Endothelial cell of umbilical vein (primary cell): ENCODE results near the gene PRKCB. TPM values are rescaled to one million over a fixed set of nuclear protein-coding genes. Genes with fewer than 3 reads are reported as not detected.

Experiments used
- BruUV-seq: library from RNA; stranded (reverse); fragments of 400-500 nt; replicated peaks from 2 replicates; lab custom pipeline; 2021; lab: Mats Ljungman, UMichigan
- CTCF ChIA-PET: fragments of 300-600, 350-600 bp; sonication (Branson Sonifier 250); formaldehyde crosslinking; loops from one replicate; lab custom pipeline; 2021; ENCODE audit warnings: antibody characterized with exemption, inconsistent platforms; lab: Charles Lee
- POLR2A ChIA-PET: fragments of 300-600, 350-600 bp; sonication (Branson Sonifier 250); formaldehyde crosslinking; loops from one replicate; lab custom pipeline; 2021; ENCODE audit warnings: antibody characterized with exemption, inconsistent platforms; lab: Charles Lee
- DNase-seq: peaks from one replicate; pipeline ENCODE4 v3.0.0-alpha.2; 2011; ENCODE audit warnings: low read depth, low spot score
- FAIRE-seq: peaks from 2 replicates; lab custom pipeline; 2011; peaks lifted over from hg19 to GRCh38; lab: Jason Lieb, UNC
- H2AFZ ChIP-seq: 2 replicates; pipeline ENCODE4 v1.6.0; 2012; ENCODE audit warnings: low read depth, low read length, control low read depth, inconsistent platforms
- H3K27ac ChIP-seq: 2 replicates; pipeline ENCODE4 v1.5.1; 2011; ENCODE audit warnings: low read depth, mild to moderate bottlenecking, control low read depth, low read length, moderate library complexity; ENCODE audit not compliant: insufficient read depth
- H3K27me3 ChIP-seq, 2 experiments: 2 replicates each; pipeline versions ENCODE4 v1.6.0 to v1.6.1; 2011; ENCODE audit warnings: low read length in 2 of 2, mixed read lengths in 1 of 2; ENCODE audit not compliant: control insufficient read depth in 2 of 2, insufficient read depth in 2 of 2
- H3K36me3 ChIP-seq, 2 experiments: 2 replicates in 1 of 2; 3 replicates in 1 of 2; pipeline ENCODE4 v1.5.1; 2011; ENCODE audit warnings: low read length in 2 of 2, mild to moderate bottlenecking in 1 of 2, moderate library complexity in 1 of 2; ENCODE audit not compliant: control insufficient read depth in 2 of 2, insufficient read depth in 2 of 2; ENCODE audit errors: extremely low read depth in 1 of 2
- H3K4me1 ChIP-seq: 3 replicates; pipeline ENCODE4 v1.5.1; 2011; ENCODE audit warnings: mild to moderate bottlenecking, low read length; ENCODE audit not compliant: control insufficient read depth, insufficient read depth; ENCODE audit errors: extremely low read depth
- H3K4me2 ChIP-seq: 2 replicates; pipeline ENCODE4 v1.6.1; 2011; ENCODE audit warnings: low read length, control low read depth, mixed read lengths; ENCODE audit not compliant: insufficient read depth
- H3K4me3 ChIP-seq, 3 experiments: fragments of 200-600 bp in 1 of 3; sonication (generic), shearing (Covaris generic) in 1 of 3; replicated peaks in 1 of 3; 2 replicates each; pipeline ENCODE4 v1.5.1; 2011 to 2016; ENCODE audit warnings: control low read depth in 3 of 3, low read length in 3 of 3, mild to moderate bottlenecking in 2 of 3, inconsistent platforms in 1 of 3, low read depth in 1 of 3, moderate library complexity in 1 of 3; ENCODE audit not compliant: insufficient read depth in 1 of 3
- H3K79me2 ChIP-seq: 2 replicates; pipeline ENCODE4 v1.6.0; 2012; ENCODE audit warnings: low read length, inconsistent platforms; ENCODE audit not compliant: control insufficient read depth, insufficient read depth
- H3K9ac ChIP-seq: replicated peaks from 2 replicates; pipeline ENCODE3; 2011; ENCODE audit warnings: low read length, control low read depth; ENCODE audit not compliant: insufficient read depth; ENCODE audit errors: extremely low read depth
- H3K9me1 ChIP-seq: replicated peaks from 3 replicates; pipeline ENCODE4 v1.6.0; 2011; ENCODE audit warnings: mild to moderate bottlenecking, low read length; ENCODE audit not compliant: control insufficient read depth, insufficient read depth; ENCODE audit errors: extremely low read depth
- H3K9me3 ChIP-seq: replicated peaks from 2 replicates; pipeline ENCODE4 v1.5.1; 2012; ENCODE audit warnings: low read length, inconsistent platforms; ENCODE audit not compliant: control insufficient read depth, insufficient read depth
- H4K20me1 ChIP-seq: replicated peaks from 2 replicates; pipeline ENCODE3; 2011; ENCODE audit warnings: mild to moderate bottlenecking, low read length; ENCODE audit not compliant: control insufficient read depth, insufficient read depth; ENCODE audit errors: extremely low read depth
- EZH2 ChIP-seq: IDR thresholded peaks from 2 replicates; pipeline ENCODE4 v1.6.1; 2012; ENCODE audit warnings: borderline replicate concordance, low read depth, mild to moderate bottlenecking, moderate library complexity, low read length, inconsistent platforms; ENCODE audit not compliant: severe bottlenecking
- FOS ChIP-seq: IDR thresholded peaks from 2 replicates; pipeline ENCODE4 v1.6.1; 2011; ENCODE audit warnings: mild to moderate bottlenecking, low read length, moderate library complexity, borderline replicate concordance; ENCODE audit not compliant: insufficient read depth
- GATA2 ChIP-seq: IDR thresholded peaks from 2 replicates; pipeline ENCODE4 v1.7.0; 2011; ENCODE audit warnings: low read depth, mild to moderate bottlenecking, moderate library complexity, mixed read lengths, low read length; ENCODE audit not compliant: insufficient read length, insufficient read depth
- JUN ChIP-seq: IDR thresholded peaks from 2 replicates; pipeline ENCODE4 v1.6.1; 2011; ENCODE audit warnings: borderline replicate concordance, low read depth; ENCODE audit not compliant: insufficient read length, insufficient read depth
- MYC ChIP-seq: IDR thresholded peaks from one replicate; pipeline ENCODE4 v1.6.1; 2011; ENCODE audit warnings: mild to moderate bottlenecking, low read depth, low read length
- POLR2A ChIP-seq: IDR thresholded peaks from 2 replicates; pipeline ENCODE4 v1.6.1; 2012; ENCODE audit warnings: low read depth, mild to moderate bottlenecking, control low read depth, low read length
- POLR2AphosphoS5 ChIP-seq: IDR thresholded peaks from 2 replicates; pipeline ENCODE4 v1.6.1; 2012; ENCODE audit warnings: low read depth, mild to moderate bottlenecking, control low read depth, low read length, moderate library complexity; ENCODE audit not compliant: insufficient read depth
- dilution Hi-C: fragments of 300-500 bp; cut with MboI; formaldehyde crosslinking; loops from one replicate; pipeline ENCODE4 v1.15.0; 2019; ENCODE audit warnings: low sequenced_read_pairs; ENCODE audit not compliant: extremely low pct_ligation_motif_present
- intact Hi-C: fragments of 100-400 bp; cut with micrococcal nuclease; formaldehyde crosslinking; loops from one replicate; pipeline ENCODE4 v1.10.0; 2022
- polyA plus RNA-seq, 4 experiments: library from polyadenylated mRNA; depleted of rRNA in 3 of 4; stranded (reverse) in 3 of 4; unstranded in 1 of 4; fragments of >200 nt; gene quantifications; 2 replicates each; pipeline versions ENCODE4 v1.2.1 to v1.2.3, GENCODE V29; 2011 to 2012; ENCODE audit warnings: missing spikeins in 1 of 4
- total RNA-seq: library from RNA; stranded (reverse); gene quantifications from 2 replicates; pipeline ENCODE4 v1.2.3, GENCODE V29; 2021
- TF ChIP-seq, protein P1 (sequence below): IDR thresholded peaks from 2 replicates; pipeline ENCODE4 v1.6.1; 2011; ENCODE audit not compliant: insufficient read depth, insufficient read length
- TF ChIP-seq, protein P2 (sequence below), 2 donors: IDR thresholded peaks; 1 replicate in 1 of 2; 2 replicates in 1 of 2; pipeline ENCODE4 v1.5.1; 2011; ENCODE audit warnings: low read length in 2 of 2, mild to moderate bottlenecking in 2 of 2, moderate library complexity in 2 of 2, control low read depth in 1 of 2, inconsistent platforms in 1 of 2, low read depth in 1 of 2; ENCODE audit not compliant: insufficient read depth in 1 of 2; ENCODE audit errors: extremely low read depth in 1 of 2

PRKCB gene
- total and polyA plus RNA-seq, 2 donors (not counting 3 experiments of a cell fraction or from before 2014, with no cell fraction given), result 0.01 TPM; not detected in 1

DNA sequence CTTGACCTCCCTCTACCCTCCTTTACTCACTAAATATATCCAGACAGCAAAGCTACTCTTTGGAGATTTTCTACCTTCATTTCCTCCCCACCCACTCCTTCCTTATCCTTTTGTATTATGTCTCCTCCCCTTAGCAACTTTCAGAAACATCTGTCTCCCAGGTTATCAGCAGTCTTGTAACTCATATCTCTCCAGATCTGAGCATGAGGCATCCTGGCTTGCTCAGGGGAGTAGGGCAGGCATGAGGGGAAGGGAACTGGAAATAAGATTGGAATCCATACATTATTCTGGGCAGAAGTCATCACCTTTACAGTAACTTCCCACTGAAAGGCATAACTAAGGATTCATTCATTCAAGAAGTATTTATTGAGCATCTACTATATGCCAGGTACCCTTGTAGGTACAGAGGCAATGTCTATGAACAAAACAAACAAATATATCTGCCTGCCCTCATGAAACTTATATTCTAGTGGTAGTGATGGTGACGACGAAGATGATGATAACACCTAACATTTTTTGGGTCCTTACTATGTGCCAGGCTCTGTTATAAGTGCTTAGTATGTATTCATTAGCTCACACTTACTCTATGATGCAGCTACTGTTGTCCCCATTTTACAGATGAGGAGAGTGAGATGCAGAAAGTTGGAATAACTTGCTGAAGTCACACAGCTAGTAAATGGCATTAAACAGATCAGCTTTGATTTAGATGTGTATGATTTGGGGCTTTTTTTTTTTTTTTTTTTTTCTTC, 296.4 kb downstream of the PRKCB start:
- no peaks in the 10 kb centered on the region for H3K79me2 ChIP-seq
- no peak overlapping the region for H3K27ac ChIP-seq
- dilution Hi-C loops (no loop called here), intact Hi-C loops (no loop called here)
- no peaks in the 10 kb centered on the region for H3K27me3 ChIP-seq
- BruUV-seq, result no TSS peak
- DNase-seq (no peak), FAIRE-seq (no peak)
- no peak overlapping the region for H3K4me3 ChIP-seq
- CTCF ChIA-PET, result interaction anchor here (0.7 to 1.1 kb wide), 2 partner anchors 62 to 331 kb away, joined by 3 read pairs; no protein-coding TSS in a partner anchor
- POLR2A ChIA-PET, result no interaction called here
- no peak for TF ChIP-seq MYC
- TF ChIP-seq POLR2AphosphoS5, result no peak
- TF ChIP-seq, protein P1, sequence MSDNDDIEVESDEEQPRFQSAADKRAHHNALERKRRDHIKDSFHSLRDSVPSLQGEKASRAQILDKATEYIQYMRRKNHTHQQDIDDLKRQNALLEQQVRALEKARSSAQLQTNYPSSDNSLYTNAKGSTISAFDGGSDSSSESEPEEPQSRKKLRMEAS, result no peak
- no peak for TF ChIP-seq POLR2A
- no peak for TF ChIP-seq EZH2
- no peak for TF ChIP-seq FOS
- TF ChIP-seq GATA2, result no peak
- TF ChIP-seq JUN, result no peak
- TF ChIP-seq, protein P2, sequence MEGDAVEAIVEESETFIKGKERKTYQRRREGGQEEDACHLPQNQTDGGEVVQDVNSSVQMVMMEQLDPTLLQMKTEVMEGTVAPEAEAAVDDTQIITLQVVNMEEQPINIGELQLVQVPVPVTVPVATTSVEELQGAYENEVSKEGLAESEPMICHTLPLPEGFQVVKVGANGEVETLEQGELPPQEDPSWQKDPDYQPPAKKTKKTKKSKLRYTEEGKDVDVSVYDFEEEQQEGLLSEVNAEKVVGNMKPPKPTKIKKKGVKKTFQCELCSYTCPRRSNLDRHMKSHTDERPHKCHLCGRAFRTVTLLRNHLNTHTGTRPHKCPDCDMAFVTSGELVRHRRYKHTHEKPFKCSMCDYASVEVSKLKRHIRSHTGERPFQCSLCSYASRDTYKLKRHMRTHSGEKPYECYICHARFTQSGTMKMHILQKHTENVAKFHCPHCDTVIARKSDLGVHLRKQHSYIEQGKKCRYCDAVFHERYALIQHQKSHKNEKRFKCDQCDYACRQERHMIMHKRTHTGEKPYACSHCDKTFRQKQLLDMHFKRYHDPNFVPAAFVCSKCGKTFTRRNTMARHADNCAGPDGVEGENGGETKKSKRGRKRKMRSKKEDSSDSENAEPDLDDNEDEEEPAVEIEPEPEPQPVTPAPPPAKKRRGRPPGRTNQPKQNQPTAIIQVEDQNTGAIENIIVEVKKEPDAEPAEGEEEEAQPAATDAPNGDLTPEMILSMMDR (IDR thresholded peaks at IDR 0.05; ENCODE audit: extremely low read depth in 1 of 2, insufficient read depth in 1 of 2, low read depth in 1 of 2, low read length in 2 of 2), result no peak
- H3K36me3 ChIP-seq, result no peaks in the 10 kb centered on the region
- no peak overlapping the region for H2AFZ ChIP-seq
- H3K4me1 ChIP-seq, result no peaks in the 10 kb centered on the region
- H3K9me3 ChIP-seq, result no peaks in the 10 kb centered on the region
- no peaks in the 10 kb centered on the region for H3K9me1 ChIP-seq
- H3K9ac ChIP-seq, result no peak overlapping the region
- H4K20me1 ChIP-seq, result no peaks in the 10 kb centered on the region
- H3K4me2 ChIP-seq, result no peak overlapping the region
